GM12873 (cell line): Measurements from ENCODE around the gene ITGA1.

Experiments used
- CTCF ChIP-seq: IDR thresholded peaks from 2 replicates; pipeline ENCODE4 v1.5.1; 2012; ENCODE audit warnings: low read depth, mild to moderate bottlenecking, moderate library complexity, low read length, control low read depth; ENCODE audit not compliant: insufficient read depth; ENCODE audit errors: missing control alignments

ITGA1 gene

GRCh38 chr5:53003144-53003543 lies 215.4 kb downstream of the ITGA1 start:
- TF ChIP-seq CTCF = no peak

- TF ChIP-seq CTCF = no peak
Measured at GRCh38 chr5:53006911-53007890, 219.5 kb downstream of the ITGA1 start.

GRCh38 chr5:53008751-53009150 lies 221.0 kb downstream of the ITGA1 start:
- TF ChIP-seq CTCF = no peak
